Stimulated activated CD4-positive, alpha-beta T cell treated with anti-CD3 and anti-CD28 coated beads, Interleukin-15, amount 100 ng/mL, for 24 hours (primary cell): ENCODE measurements around the gene MEIOSIN.

Experiments used
- DNase-seq: peaks from one replicate; pipeline ENCODE4 v3.0.0-alpha.2; 2020

Gene MEIOSIN

DNA sequence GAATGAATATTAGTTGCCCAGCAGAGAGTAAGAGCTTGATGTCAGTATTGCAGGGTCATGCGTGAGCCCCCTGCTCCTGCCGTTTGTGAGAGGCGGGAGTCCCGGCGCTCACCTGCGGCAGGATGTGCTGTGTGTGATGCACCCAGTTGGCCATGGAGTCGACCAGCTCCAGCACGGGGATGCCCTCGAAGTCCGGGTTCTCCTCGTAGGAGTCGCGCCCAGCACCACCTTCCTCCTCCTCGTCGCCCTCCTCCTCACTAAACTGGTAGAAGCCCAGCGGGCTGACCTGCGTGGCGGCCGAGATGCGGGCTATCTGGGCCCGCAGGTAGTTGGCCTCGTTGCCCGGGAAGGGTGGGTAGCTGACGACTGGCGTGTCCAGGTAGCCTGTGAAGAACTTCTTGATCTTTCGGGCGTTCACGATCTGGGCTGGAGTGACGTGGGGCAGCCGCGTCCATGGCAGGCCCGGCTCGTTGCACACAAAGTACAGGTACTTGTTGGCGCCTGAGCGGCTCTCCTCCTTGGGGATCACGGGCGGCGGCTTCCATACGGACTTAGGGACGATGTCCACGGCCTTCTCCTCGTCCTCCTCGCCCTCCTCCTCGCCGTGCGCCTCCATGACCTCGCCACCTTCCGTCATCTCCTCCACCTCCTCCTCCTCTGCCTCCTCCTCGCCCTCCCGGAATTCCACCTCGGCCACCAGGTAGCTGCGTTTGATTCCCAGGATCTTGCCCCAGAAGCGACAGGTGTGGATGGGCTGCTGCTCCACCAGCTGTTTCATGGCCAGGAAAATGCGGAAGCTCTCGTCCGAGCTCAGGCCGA lies 71.1 kb downstream of the MEIOSIN start:
- no peak for DNase-seq

DNA sequence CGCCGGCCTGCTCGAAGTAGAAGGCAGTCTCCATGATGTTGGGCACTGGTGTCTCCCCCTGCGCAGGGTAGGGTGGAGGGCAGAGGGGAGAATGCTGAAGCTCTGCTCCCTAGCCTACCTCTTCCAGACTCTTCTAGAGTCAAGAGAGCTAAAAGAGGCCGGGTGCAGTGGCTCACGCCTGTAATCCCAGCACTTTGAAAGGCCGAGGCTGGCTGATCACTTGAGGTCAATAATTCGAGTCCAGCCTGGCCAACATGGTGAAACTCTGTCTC lies 71.7 kb downstream of the MEIOSIN start:
- no peak for DNase-seq

DNA sequence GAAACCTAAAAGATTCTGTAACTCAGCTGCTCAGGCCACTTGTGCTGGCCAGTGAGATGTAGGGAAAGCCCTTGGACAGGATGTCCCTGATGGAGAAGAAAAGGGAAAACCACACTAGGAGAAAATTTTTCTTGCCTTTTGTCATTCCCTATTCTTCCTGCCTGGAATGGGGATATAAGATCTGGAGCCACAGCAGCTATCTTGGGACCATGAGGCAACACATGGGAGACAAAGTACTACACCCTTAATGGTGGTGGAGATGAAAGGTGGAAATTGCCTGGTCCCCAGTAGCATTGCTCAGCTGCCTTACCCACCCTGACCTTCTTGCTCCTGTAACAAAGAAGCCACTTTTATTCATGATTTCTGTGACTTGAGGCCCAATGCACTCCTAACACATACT lies 72.5 kb downstream of the MEIOSIN start:
- DNase-seq = no peak

DNA sequence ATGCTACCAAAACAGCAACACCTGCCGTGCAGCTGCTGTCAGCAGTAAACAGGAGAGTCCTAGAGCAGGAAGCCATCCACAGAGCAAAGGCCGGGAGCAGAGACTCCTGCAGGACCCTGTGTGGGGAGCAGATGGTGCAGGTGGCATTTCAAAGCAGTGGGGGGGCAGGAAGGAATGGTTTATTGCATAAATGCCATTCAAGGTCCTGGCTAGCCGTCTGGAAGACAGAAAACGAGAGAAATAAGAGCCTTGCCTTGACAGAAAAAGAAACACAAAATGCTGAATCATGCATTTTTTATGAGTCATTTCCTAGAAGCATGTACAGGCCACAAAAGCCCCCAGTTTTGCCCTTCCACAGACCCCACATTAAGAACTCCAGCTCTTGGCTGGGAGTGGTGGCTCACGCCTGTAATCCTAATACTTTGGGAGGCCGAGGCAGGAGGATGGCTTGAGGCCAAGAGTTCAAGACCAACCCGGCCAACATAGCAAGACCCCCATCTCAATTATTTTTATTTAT lies 76.5 kb downstream of the MEIOSIN start:
- DNase-seq = no peak

DNA sequence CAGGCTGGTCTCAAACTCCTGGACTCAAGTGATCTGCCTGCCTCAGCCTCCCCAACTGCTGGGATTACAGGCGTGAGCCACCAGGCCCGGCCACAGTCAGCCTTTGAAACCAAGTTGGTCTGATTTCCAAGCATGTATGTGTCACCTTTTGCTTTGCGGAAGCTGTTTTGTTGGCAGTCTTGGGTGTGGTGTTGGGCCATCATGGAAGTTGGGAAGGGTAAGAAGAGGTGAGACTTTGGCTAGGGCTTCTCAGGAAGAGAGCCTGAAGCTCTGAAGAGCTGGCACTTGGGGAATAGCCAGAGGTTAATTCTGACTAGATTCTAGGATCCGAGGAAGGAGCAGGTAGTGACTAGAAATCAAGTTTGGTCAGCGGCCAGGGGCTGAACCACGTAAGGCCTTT lies 79.1 kb downstream of the MEIOSIN start:
- DNase-seq = no peak
